ENCODE data around the gene PEPD. TPM values are rescaled to one million over a fixed set of nuclear protein-coding genes. Genes with fewer than 3 reads are reported as not detected.

The PEPD gene
- total and polyA plus RNA-seq, 10 of the 15 experiments (the other 5 are each of a cell fraction or from before 2014, with no cell fraction given), result 1.4 to 52.0 (median 20.2) TPM

- TF ChIP-seq, protein P1, sequence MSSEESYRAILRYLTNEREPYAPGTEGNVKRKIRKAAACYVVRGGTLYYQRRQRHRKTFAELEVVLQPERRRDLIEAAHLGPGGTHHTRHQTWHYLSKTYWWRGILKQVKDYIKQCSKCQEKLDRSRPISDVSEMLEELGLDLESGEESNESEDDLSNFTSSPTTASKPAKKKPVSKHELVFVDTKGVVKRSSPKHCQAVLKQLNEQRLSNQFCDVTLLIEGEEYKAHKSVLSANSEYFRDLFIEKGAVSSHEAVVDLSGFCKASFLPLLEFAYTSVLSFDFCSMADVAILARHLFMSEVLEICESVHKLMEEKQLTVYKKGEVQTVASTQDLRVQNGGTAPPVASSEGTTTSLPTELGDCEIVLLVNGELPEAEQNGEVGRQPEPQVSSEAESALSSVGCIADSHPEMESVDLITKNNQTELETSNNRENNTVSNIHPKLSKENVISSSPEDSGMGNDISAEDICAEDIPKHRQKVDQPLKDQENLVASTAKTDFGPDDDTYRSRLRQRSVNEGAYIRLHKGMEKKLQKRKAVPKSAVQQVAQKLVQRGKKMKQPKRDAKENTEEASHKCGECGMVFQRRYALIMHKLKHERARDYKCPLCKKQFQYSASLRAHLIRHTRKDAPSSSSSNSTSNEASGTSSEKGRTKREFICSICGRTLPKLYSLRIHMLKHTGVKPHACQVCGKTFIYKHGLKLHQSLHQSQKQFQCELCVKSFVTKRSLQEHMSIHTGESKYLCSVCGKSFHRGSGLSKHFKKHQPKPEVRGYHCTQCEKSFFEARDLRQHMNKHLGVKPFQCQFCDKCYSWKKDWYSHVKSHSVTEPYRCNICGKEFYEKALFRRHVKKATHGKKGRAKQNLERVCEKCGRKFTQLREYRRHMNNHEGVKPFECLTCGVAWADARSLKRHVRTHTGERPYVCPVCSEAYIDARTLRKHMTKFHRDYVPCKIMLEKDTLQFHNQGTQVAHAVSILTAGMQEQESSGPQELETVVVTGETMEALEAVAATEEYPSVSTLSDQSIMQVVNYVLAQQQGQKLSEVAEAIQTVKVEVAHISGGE (CRISPR knock-in tag; IDR thresholded peaks at IDR 0.05), result no peak
- TF ChIP-seq SUPT20H (IDR thresholded peaks at IDR 0.05; ENCODE audit: borderline replicate concordance, control insufficient read depth, low read depth, low read length) (no peak), RELB (IDR thresholded peaks at IDR 0.05; ENCODE audit: low read depth) (peak; percentile 97)
Observed at GRCh38 chr19:33521480-33522370, at the start of gene PEPD (continued).

GRCh38 chr19:33569821-33570220 is 48.2 kb upstream of the PEPD start:
- H3K9me3 ChIP-seq (replicated peaks; ENCODE audit: control insufficient read depth, insufficient read depth, low read length), result no peaks in the 10 kb centered on the region; the same call in 2 of the 3 replicates
- no TSS peak for BruUV-seq (replicated peaks)
- H2AFZ ChIP-seq (ENCODE audit: control insufficient read depth, low read depth, low read length), result no peak overlapping the region
- H3K4me2 ChIP-seq (ENCODE audit: control insufficient read depth, insufficient read depth), result no peak overlapping the region
- SMC1A ChIA-PET (ENCODE audit: uncharacterized antibody, unreplicated experiment), result no interaction called here
- H3K79me2 ChIP-seq (ENCODE audit: control insufficient read depth, insufficient read depth, low read length), result no peaks in the 10 kb centered on the region
- WGBS (ENCODE audit: insufficient coverage, insufficient replicate concordance, low lambda C conversion rate, missing lambda C conversion rate), result 27% methylated on average over 5 of the region's 5 CpGs
- in situ Hi-C loops (cut with MboI) (no loop called here), intact Hi-C loops (cut with micrococcal nuclease; ENCODE audit: unreplicated experiment) (no loop called here)
- no peaks in the 10 kb centered on the region for H3K27me3 ChIP-seq (replicated peaks in 1 of 2; ENCODE audit: control insufficient read depth in 2 of 2, insufficient read depth in 2 of 2, low read length in 1 of 2)
- no peaks in the 10 kb centered on the region for H3K36me3 ChIP-seq (ENCODE audit: control insufficient read depth in 2 of 2, insufficient read depth in 2 of 2, low read length in 1 of 2)
- POLR2A ChIA-PET, result interaction anchor here (0.5 kb wide), 1 partner anchor 1036 kb away, joined by 3 read pairs; no protein-coding TSS in a partner anchor
- no peak overlapping the region for H3K4me3 ChIP-seq
- no peak for ATAC-seq
- H3K9ac ChIP-seq (ENCODE audit: control insufficient read depth, insufficient read depth, low read length), result no peak overlapping the region
- no peak for FAIRE-seq
- H3K4me1 ChIP-seq (ENCODE audit: control insufficient read depth, insufficient read depth, low read length), result no peaks in the 10 kb centered on the region
- no peaks in the 10 kb centered on the region for H4K20me1 ChIP-seq (ENCODE audit: control insufficient read depth, insufficient read depth)
- no peak for DNase-seq (ENCODE audit: low read depth, low spot score)
- CTCF ChIA-PET, result no interaction called here
- no peak overlapping the region for H3K27ac ChIP-seq (ENCODE audit: control insufficient read depth, insufficient read depth)
- RAD21 ChIA-PET (ENCODE audit: unreplicated experiment), result no interaction called here
- TF ChIP-seq SREBF1 (IDR thresholded peaks at IDR 0.05; ENCODE audit: low read length), result no peak
- no peak for TF ChIP-seq TAF1 (IDR thresholded peaks at IDR 0.05; ENCODE audit: borderline replicate concordance, low read depth, low read length)
- TF ChIP-seq ZZZ3 (IDR thresholded peaks at IDR 0.05; ENCODE audit: control insufficient read depth, insufficient read length, low read depth), result no peak
- TF ChIP-seq MEF2B (IDR thresholded peaks at IDR 0.05; ENCODE audit: partially characterized antibody, poor library complexity, severe bottlenecking), result no peak
- TF ChIP-seq ATF2 (IDR thresholded peaks at IDR 0.05; ENCODE audit: low read length), result no peak
- no peak for TF ChIP-seq MYC (IDR thresholded peaks at IDR 0.05; ENCODE audit: insufficient read depth, insufficient read length, insufficient replicate concordance, low read length, severe bottlenecking)
- TF ChIP-seq, protein P2, sequence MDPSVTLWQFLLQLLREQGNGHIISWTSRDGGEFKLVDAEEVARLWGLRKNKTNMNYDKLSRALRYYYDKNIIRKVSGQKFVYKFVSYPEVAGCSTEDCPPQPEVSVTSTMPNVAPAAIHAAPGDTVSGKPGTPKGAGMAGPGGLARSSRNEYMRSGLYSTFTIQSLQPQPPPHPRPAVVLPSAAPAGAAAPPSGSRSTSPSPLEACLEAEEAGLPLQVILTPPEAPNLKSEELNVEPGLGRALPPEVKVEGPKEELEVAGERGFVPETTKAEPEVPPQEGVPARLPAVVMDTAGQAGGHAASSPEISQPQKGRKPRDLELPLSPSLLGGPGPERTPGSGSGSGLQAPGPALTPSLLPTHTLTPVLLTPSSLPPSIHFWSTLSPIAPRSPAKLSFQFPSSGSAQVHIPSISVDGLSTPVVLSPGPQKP (IDR thresholded peaks at IDR 0.05; ENCODE audit: low read depth, low read length), result no peak
- TF ChIP-seq ZNF274 (IDR thresholded peaks at IDR 0.05; ENCODE audit: insufficient read depth, insufficient read length), result no peak
